Panc1 (cell line): ENCODE data around the gene KIAA0408.

ENCODE experiments used
- POLR2AphosphoS5 ChIP-seq: IDR thresholded peaks from 2 replicates; pipeline ENCODE4 v1.6.1; 2012; ENCODE audit warnings: mild to moderate bottlenecking, low read depth, low read length, moderate library complexity
- TF ChIP-seq, protein P1 (sequence below): fragments of 450-650 bp; IDR thresholded peaks from 2 replicates; pipeline ENCODE4 v1.5.1; 2017; ENCODE audit warnings: mild to moderate bottlenecking
- TF ChIP-seq, protein P2 (sequence below), 2 experiments: IDR thresholded peaks; 2 replicates each; pipeline ENCODE4 v1.6.1; 2011 to 2012; ENCODE audit warnings: low read depth in 2 of 2, control low read depth in 1 of 2, low read length in 1 of 2, mild to moderate bottlenecking in 1 of 2, moderate library complexity in 1 of 2; ENCODE audit not compliant: insufficient read depth in 1 of 2

DNA sequence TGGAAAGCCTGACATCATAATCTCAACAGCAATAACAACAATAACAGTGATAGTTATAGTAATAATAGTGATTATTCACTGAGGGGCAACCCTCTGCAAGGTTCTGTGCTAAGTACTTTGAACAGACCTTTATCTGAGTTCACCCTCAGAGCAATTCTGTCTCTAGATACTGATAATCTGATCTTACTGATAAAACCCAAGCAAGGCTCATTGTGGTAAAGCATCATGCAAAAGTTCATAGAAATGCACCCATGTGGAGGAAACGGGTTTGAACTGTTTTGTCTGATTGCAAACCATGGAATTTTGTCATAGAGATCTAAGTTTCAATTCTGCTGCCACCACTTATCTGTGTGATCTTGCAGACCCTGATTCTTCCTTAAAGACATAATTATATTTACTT lies 1.3 kb upstream of the KIAA0408 start:
- no peak for TF ChIP-seq POLR2AphosphoS5
- TF ChIP-seq, protein P1, sequence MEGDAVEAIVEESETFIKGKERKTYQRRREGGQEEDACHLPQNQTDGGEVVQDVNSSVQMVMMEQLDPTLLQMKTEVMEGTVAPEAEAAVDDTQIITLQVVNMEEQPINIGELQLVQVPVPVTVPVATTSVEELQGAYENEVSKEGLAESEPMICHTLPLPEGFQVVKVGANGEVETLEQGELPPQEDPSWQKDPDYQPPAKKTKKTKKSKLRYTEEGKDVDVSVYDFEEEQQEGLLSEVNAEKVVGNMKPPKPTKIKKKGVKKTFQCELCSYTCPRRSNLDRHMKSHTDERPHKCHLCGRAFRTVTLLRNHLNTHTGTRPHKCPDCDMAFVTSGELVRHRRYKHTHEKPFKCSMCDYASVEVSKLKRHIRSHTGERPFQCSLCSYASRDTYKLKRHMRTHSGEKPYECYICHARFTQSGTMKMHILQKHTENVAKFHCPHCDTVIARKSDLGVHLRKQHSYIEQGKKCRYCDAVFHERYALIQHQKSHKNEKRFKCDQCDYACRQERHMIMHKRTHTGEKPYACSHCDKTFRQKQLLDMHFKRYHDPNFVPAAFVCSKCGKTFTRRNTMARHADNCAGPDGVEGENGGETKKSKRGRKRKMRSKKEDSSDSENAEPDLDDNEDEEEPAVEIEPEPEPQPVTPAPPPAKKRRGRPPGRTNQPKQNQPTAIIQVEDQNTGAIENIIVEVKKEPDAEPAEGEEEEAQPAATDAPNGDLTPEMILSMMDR, result no peak
- TF ChIP-seq, protein P2, sequence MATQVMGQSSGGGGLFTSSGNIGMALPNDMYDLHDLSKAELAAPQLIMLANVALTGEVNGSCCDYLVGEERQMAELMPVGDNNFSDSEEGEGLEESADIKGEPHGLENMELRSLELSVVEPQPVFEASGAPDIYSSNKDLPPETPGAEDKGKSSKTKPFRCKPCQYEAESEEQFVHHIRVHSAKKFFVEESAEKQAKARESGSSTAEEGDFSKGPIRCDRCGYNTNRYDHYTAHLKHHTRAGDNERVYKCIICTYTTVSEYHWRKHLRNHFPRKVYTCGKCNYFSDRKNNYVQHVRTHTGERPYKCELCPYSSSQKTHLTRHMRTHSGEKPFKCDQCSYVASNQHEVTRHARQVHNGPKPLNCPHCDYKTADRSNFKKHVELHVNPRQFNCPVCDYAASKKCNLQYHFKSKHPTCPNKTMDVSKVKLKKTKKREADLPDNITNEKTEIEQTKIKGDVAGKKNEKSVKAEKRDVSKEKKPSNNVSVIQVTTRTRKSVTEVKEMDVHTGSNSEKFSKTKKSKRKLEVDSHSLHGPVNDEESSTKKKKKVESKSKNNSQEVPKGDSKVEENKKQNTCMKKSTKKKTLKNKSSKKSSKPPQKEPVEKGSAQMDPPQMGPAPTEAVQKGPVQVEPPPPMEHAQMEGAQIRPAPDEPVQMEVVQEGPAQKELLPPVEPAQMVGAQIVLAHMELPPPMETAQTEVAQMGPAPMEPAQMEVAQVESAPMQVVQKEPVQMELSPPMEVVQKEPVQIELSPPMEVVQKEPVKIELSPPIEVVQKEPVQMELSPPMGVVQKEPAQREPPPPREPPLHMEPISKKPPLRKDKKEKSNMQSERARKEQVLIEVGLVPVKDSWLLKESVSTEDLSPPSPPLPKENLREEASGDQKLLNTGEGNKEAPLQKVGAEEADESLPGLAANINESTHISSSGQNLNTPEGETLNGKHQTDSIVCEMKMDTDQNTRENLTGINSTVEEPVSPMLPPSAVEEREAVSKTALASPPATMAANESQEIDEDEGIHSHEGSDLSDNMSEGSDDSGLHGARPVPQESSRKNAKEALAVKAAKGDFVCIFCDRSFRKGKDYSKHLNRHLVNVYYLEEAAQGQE (IDR thresholded peaks at IDR 0.05; ENCODE audit: insufficient read depth in 1 of 2, low read depth in 2 of 2, low read length in 1 of 2), result no peak
